HUES64 (cell line): ENCODE data around the gene WDR11.

ENCODE experiments used
- H3K27ac ChIP-seq: 2 replicates; pipeline ENCODE4 v1.7.0; 2013; ENCODE audit warnings: low read depth, low read length, inconsistent platforms
- H3K27me3 ChIP-seq: 2 replicates; pipeline ENCODE4 v1.6.1; 2013; ENCODE audit warnings: mild to moderate bottlenecking, low read length; ENCODE audit not compliant: insufficient read depth
- H3K36me3 ChIP-seq: 2 replicates; pipeline ENCODE4 v1.6.1; 2013; ENCODE audit warnings: mild to moderate bottlenecking, low read length; ENCODE audit not compliant: insufficient read depth
- H3K4me1 ChIP-seq: 2 replicates; pipeline ENCODE4 v1.6.1; 2013; ENCODE audit warnings: mild to moderate bottlenecking, low read length, moderate library complexity; ENCODE audit not compliant: insufficient read depth
- H3K4me3 ChIP-seq: 2 replicates; pipeline ENCODE4 v1.5.1; 2013; ENCODE audit warnings: mild to moderate bottlenecking, low read length, moderate library complexity
- H3K9ac ChIP-seq: 2 replicates; pipeline ENCODE4 v1.6.1; 2013; ENCODE audit warnings: mild to moderate bottlenecking, low read depth, low read length
- H3K9me3 ChIP-seq: 2 replicates; pipeline ENCODE4 v1.6.1; 2013; ENCODE audit warnings: low read depth, low read length; ENCODE audit not compliant: insufficient read depth
- WGBS: fragments of 150-250, 120-280 bp; methylation state at CpG from one replicate; pipeline ENCODE4 v1.1.7; 2013; ENCODE audit warnings: missing lambda C conversion rate; 5-methylcytosine and 5-hydroxymethylcytosine counted together

WDR11 gene

GRCh38 chr10:120931423-120931822 is 80.3 kb downstream of the WDR11 start:
- WGBS, result 97% methylated on average over 3 of the region's 3 CpGs
- no peaks in the 10 kb centered on the region for H3K4me1 ChIP-seq
- no peaks in the 10 kb centered on the region for H3K27me3 ChIP-seq
- H3K4me3 ChIP-seq, result no peak overlapping the region
- no peak overlapping the region for H3K27ac ChIP-seq
- no peaks in the 10 kb centered on the region for H3K36me3 ChIP-seq
- no peaks in the 10 kb centered on the region for H3K9me3 ChIP-seq
- no peak overlapping the region for H3K9ac ChIP-seq

DNA sequence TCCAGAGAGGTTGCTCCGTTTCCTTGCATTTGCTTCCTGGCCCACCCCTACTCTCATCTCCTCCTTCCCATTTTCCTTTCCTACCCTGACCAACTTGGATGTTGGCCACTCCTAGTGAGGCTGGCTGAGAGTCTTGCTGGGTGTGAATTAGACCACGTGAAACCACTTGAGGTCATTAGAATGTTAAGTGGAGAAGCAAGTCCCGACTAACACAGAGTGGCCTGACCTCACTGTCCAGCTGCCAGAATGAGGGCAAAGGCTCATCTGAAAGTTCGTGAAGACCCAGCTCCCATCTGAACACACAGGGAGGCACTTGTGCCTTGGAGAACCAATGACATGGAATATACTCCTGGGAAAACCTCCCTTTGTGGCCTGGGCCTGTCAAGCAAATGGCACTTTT is 80.8 kb downstream of the WDR11 start:
- Histone ChIP-seq H3K36me3 (no peaks in the 10 kb centered on the region), H3K9ac (no peak overlapping the region), H3K27me3 (no peaks in the 10 kb centered on the region), H3K4me1 (no peaks in the 10 kb centered on the region), H3K27ac (no peak overlapping the region), H3K9me3 (no peaks in the 10 kb centered on the region), H3K4me3 (no peak overlapping the region)
- WGBS, result 85% methylated on average over 4 of the region's 4 CpGs

- Histone ChIP-seq H3K9me3 (no peaks in the 10 kb centered on the region), H3K9ac (no peak overlapping the region), H3K4me1 (no peaks in the 10 kb centered on the region), H3K27me3 (no peaks in the 10 kb centered on the region), H3K4me3 (no peak overlapping the region), H3K27ac (no peak overlapping the region), H3K36me3 (no peaks in the 10 kb centered on the region)
- WGBS, result 95% methylated on average over 5 of the region's 5 CpGs
Observed at GRCh38 chr10:120938822-120939221, 87.7 kb downstream of the WDR11 start.

GRCh38 chr10:120940299-120940900 is 89.2 kb downstream of the WDR11 start:
- H3K27ac ChIP-seq, result no peak overlapping the region
- no peak overlapping the region for H3K4me3 ChIP-seq
- WGBS, result 50% methylated on average over 13 of the region's 13 CpGs
- no peaks in the 10 kb centered on the region for H3K27me3 ChIP-seq
- no peaks in the 10 kb centered on the region for H3K9me3 ChIP-seq
- H3K36me3 ChIP-seq, result no peaks in the 10 kb centered on the region
- no peaks in the 10 kb centered on the region for H3K4me1 ChIP-seq
- no peak overlapping the region for H3K9ac ChIP-seq

- no peak overlapping the region for H3K9ac ChIP-seq
- 94% methylated on average over 5 of the region's 5 CpGs for WGBS
Observed at GRCh38 chr10:120941501-120941900, 90.3 kb downstream of the WDR11 start.

DNA sequence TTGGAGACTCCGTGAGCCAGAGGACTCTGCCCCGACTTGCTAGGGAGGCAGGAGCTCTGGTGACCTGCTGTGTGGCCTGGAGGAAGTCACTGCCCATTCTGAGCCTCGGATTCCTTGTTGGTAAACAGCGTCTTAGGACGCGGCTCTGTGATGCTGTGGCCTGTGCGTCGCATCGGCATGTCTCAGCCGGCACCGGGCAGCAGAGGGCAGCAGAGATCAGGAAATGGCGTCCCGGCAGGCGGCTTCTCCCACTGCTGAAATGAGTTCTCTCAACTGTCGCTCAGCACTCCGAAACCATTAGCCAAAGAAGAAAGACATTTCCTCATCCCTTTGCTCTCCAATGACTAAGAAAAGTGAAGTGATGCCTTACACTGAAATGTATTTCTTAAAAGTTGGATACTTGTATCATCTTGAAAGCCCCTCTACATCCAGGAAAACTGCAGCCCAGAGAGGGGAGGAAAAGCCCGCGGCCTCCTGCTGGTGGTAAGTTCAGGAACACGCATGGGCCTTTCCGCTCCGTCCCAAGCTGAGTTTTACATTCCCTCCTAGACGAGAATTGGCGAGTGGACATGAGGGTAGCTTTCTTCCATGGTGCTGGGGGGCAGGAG is 91.7 kb downstream of the WDR11 start:
- no peak overlapping the region for H3K27ac ChIP-seq
- no peak overlapping the region for H3K9ac ChIP-seq
- H3K4me1 ChIP-seq, result no peaks in the 10 kb centered on the region
- H3K27me3 ChIP-seq, result no peaks in the 10 kb centered on the region
- no peak overlapping the region for H3K4me3 ChIP-seq
- no peaks in the 10 kb centered on the region for H3K36me3 ChIP-seq
- H3K9me3 ChIP-seq, result no peaks in the 10 kb centered on the region
- WGBS, result 26% methylated on average over 23 of the region's 23 CpGs

More at GRCh38 chr10:120941501-120941900, 90.3 kb downstream of the WDR11 start:
- no peak overlapping the region for H3K27ac ChIP-seq
- no peaks in the 10 kb centered on the region for H3K4me1 ChIP-seq
- no peaks in the 10 kb centered on the region for H3K36me3 ChIP-seq
- H3K9me3 ChIP-seq, result no peaks in the 10 kb centered on the region
- no peaks in the 10 kb centered on the region for H3K27me3 ChIP-seq
- no peak overlapping the region for H3K4me3 ChIP-seq

DNA sequence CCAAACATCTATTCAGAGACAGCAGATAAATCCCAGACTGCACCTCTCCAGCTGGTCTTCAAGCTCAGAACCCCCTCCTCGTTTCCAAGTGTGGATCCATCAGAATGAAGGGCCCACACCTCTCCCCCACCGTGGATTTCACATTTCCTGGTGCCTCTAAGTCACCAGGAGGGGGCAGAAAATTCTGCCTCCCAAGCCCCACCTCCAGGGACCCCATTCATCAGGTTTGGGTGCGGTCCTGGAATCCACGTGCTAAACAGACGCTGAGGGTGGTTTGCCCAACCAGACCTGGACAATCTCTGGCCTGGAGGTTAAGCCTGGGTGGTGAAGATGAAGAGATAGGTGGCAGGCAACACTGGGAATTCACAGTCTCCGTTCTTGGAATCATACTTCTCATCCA is 92.4 kb downstream of the WDR11 start:
- Histone ChIP-seq H3K36me3 (no peaks in the 10 kb centered on the region), H3K27me3 (no peaks in the 10 kb centered on the region), H3K4me3 (no peak overlapping the region), H3K4me1 (no peaks in the 10 kb centered on the region), H3K27ac (no peak overlapping the region), H3K9ac (no peak overlapping the region), H3K9me3 (no peaks in the 10 kb centered on the region)
- WGBS, result 90% methylated on average over 6 of the region's 6 CpGs

GRCh38 chr10:120944586-120945125 is 93.5 kb downstream of the WDR11 start:
- H3K9me3 ChIP-seq, result no peaks in the 10 kb centered on the region
- H3K27me3 ChIP-seq, result peaks cover 8% of the 10 kb centered on the region
- peaks cover 1% of the 10 kb centered on the region; the same call in 1 of the 2 replicates for H3K4me1 ChIP-seq
- no peak overlapping the region for H3K27ac ChIP-seq
- no peak overlapping the region for H3K4me3 ChIP-seq
- 91% methylated on average over 4 of the region's 4 CpGs for WGBS
- no peak overlapping the region for H3K9ac ChIP-seq
- H3K36me3 ChIP-seq, result no peaks in the 10 kb centered on the region

DNA sequence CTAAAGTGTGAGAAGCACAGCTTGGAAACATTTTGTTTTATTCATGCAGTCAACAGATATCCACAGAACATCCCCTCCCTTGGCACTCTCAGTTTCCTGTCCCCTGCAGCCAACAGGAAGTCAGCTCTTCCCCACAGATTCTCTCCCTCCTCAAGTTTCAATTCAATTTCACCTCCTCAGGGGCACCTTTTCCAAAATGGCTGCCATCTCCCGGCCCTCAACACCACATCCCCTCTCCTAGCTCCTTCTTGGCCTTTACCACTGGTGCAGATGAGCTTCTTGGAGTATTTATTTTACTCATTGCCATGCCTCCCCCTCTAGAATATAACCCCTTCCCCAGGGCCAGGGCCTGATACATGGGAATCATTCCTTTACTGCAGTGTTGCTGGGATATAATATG is 94.0 kb downstream of the WDR11 start:
- Histone ChIP-seq H3K9ac (no peak overlapping the region), H3K4me1 (peaks cover 5% of the 10 kb centered on the region; the same call in 1 of the 2 replicates), H3K36me3 (no peaks in the 10 kb centered on the region), H3K27ac (no peak overlapping the region), H3K27me3 (peaks cover 13% of the 10 kb centered on the region), H3K4me3 (no peak overlapping the region), H3K9me3 (no peaks in the 10 kb centered on the region)
- WGBS, result 85% methylated on average over 1 of the region's 1 CpG

- peaks cover 19% of the 10 kb centered on the region for H3K27me3 ChIP-seq
- H3K4me1 ChIP-seq, result peaks cover 11% of the 10 kb centered on the region
- no peaks in the 10 kb centered on the region for H3K9me3 ChIP-seq
- no peak overlapping the region for H3K27ac ChIP-seq
- no peak overlapping the region for H3K9ac ChIP-seq
- whole genome bisulfite sequencing, result 94% methylated on average over 8 of the region's 8 CpGs
- no peaks in the 10 kb centered on the region for H3K36me3 ChIP-seq
- H3K4me3 ChIP-seq, result no peak overlapping the region
Observed at GRCh38 chr10:120945801-120946302, 94.7 kb downstream of the WDR11 start.

DNA sequence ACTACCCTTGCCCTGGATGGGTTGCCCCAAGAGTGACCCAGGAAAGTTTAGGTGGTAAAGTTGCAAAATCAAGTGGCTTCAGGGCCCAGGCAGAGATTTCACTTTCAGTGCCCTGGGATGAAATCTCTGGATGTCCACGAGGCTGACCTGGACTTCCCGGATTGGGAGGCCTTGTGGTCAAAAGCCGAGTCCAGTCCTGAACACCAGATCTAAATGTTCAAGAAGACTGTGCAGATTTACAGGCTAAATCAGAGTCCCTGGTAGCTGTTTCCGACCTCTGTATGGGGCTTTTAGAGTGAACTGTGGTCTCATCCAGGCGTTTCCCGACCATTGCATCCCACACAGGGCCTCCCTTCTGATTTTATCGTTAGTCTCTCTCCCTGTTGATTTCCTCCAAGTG is 95.3 kb downstream of the WDR11 start:
- Histone ChIP-seq H3K27me3 (peaks cover 19% of the 10 kb centered on the region), H3K4me3 (no peak overlapping the region), H3K27ac (no peak overlapping the region), H3K36me3 (no peaks in the 10 kb centered on the region), H3K9me3 (no peaks in the 10 kb centered on the region), H3K9ac (no peak overlapping the region), H3K4me1 (peaks cover 18% of the 10 kb centered on the region)
- WGBS, result 96% methylated on average over 7 of the region's 7 CpGs
